HepG2 (cell line): ENCODE measurements around the gene GNRH2. TPM values are rescaled to one million over a fixed set of nuclear protein-coding genes. Genes with fewer than 3 reads are reported as not detected.

Source experiments
- CHD4 ChIP-seq: fragments of 200-600 bp; sonication (generic); IDR thresholded peaks from 2 replicates; pipeline ENCODE4 v1.7.0; 2017; ENCODE audit warnings: mild to moderate bottlenecking, low read length, borderline replicate concordance
- EED ChIP-seq: sonication (generic); formaldehyde crosslinking; IDR thresholded peaks from 2 replicates; pipeline ENCODE4 v1.5.0; 2020; ENCODE audit warnings: mild to moderate bottlenecking, missing genetic modification reagents
- FOXP1 ChIP-seq, 2 experiments: fragments of 450-650 bp in 1 of 2; IDR thresholded peaks; 2 replicates each; pipeline ENCODE4 v1.6.1; 2017 to 2018; ENCODE audit warnings: antibody characterized with exemption in 1 of 2
- FUBP1 ChIP-seq: sonication (generic); formaldehyde crosslinking; IDR thresholded peaks from 2 replicates; pipeline ENCODE4 v1.5.1; 2020; ENCODE audit warnings: missing genetic modification reagents, mild to moderate bottlenecking, borderline replicate concordance
- GATAD1 ChIP-seq: IDR thresholded peaks from 2 replicates; pipeline ENCODE4 v1.6.1; 2016; ENCODE audit warnings: missing genetic modification reagents, missing compliant biosample characterization
- GTF2F1 ChIP-seq: fragments of 150-350 bp; IDR thresholded peaks from 2 replicates; pipeline ENCODE4 v1.6.1; 2014; ENCODE audit warnings: low read length
- HDAC1 ChIP-seq: sonication (generic); formaldehyde crosslinking; IDR thresholded peaks from 2 replicates; pipeline ENCODE4 v1.5.1; 2020; ENCODE audit warnings: mild to moderate bottlenecking, missing genetic modification reagents
- ISX ChIP-seq: sonication (generic); formaldehyde crosslinking; conservative IDR thresholded peaks from 2 replicates; pipeline ENCODE4 v1.5.0; 2020; ENCODE audit warnings: missing genetic modification reagents
- KDM5A ChIP-seq: fragments of 200-600 bp; sonication (generic); IDR thresholded peaks from 2 replicates; pipeline ENCODE4 v1.7.0; 2018; ENCODE audit warnings: antibody characterized with exemption, mild to moderate bottlenecking, low read length, borderline replicate concordance
- RORA ChIP-seq: sonication (generic); formaldehyde crosslinking; IDR thresholded peaks from 2 replicates; pipeline ENCODE4 v1.5.0; 2020; ENCODE audit warnings: mild to moderate bottlenecking, missing genetic modification reagents, moderate library complexity
- SP5 ChIP-seq: IDR thresholded peaks from 2 replicates; pipeline ENCODE4 v1.6.1; 2016; ENCODE audit warnings: low read depth, borderline replicate concordance
- TEAD3 ChIP-seq: optimal IDR thresholded peaks from 2 replicates; pipeline ENCODE3; 2016; ENCODE audit warnings: borderline replicate concordance
- ZBTB37 ChIP-seq: sonication (generic); formaldehyde crosslinking; IDR thresholded peaks from 2 replicates; pipeline ENCODE4 v1.4.0; 2020; ENCODE audit warnings: mild to moderate bottlenecking, missing genetic modification reagents
- ZBTB7B ChIP-seq: sonication (generic); formaldehyde crosslinking; IDR thresholded peaks from 2 replicates; pipeline ENCODE4 v1.4.0; 2020; ENCODE audit warnings: missing genetic modification reagents
- ZNF180 ChIP-seq: sonication (generic); formaldehyde crosslinking; IDR thresholded peaks from 2 replicates; pipeline ENCODE4 v1.4.0; 2020; ENCODE audit warnings: low read depth, missing genetic modification reagents, borderline replicate concordance
- ZNF20 ChIP-seq: sonication (generic); formaldehyde crosslinking; IDR thresholded peaks from 2 replicates; pipeline ENCODE4 v1.4.0; 2020; ENCODE audit warnings: mild to moderate bottlenecking, moderate library complexity, missing genetic modification reagents
- ZNF234 ChIP-seq: sonication (generic); formaldehyde crosslinking; conservative IDR thresholded peaks from 2 replicates; pipeline ENCODE4 v1.5.1; 2020; ENCODE audit warnings: mild to moderate bottlenecking, missing genetic modification reagents
- ZNF253 ChIP-seq: sonication (generic); formaldehyde crosslinking; IDR thresholded peaks from 2 replicates; pipeline ENCODE4 v1.8.0; 2022; ENCODE audit warnings: mild to moderate bottlenecking, missing genetic modification reagents, borderline replicate concordance
- ZSCAN9 ChIP-seq: IDR thresholded peaks from 2 replicates; pipeline ENCODE4 v1.6.1; 2016; ENCODE audit warnings: borderline replicate concordance
- polyA plus RNA-seq, 8 experiments: library from polyadenylated mRNA; depleted of rRNA in 3 of 8; stranded (reverse) in 7 of 8; unstranded in 1 of 8; fragments of >200 nt; fragmentation: Illumina TruSeq in 4 of 8; extraction: Trizol in 4 of 8; gene quantifications; 2 replicates each; pipeline versions ENCODE4 v1.2.1 to v1.2.3, GENCODE V29; 2011 to 2016; ENCODE audit warnings: low read depth in 4 of 8, missing spikeins in 1 of 8, mixed read lengths in 1 of 8; ENCODE audit not compliant: insufficient read depth in 1 of 8
- total RNA-seq, 5 experiments: library from RNA; depleted of rRNA; stranded (reverse); fragments of >200 nt; fragmentation: Illumina TruSeq; extraction: Trizol; gene quantifications; 2 replicates each; pipeline ENCODE4 v1.2.3, GENCODE V29; 2016; ENCODE audit warnings: low read depth in 1 of 5
- TF ChIP-seq, protein P1 (sequence below): sonication (generic); formaldehyde crosslinking; IDR thresholded peaks from 2 replicates; pipeline ENCODE4 v1.4.0; 2020; ENCODE audit warnings: mild to moderate bottlenecking, missing genetic modification reagents, borderline replicate concordance

Gene GNRH2
- total and polyA plus RNA-seq, 2 of the 13 experiments (the other 11 are each of a cell fraction or from before 2014, with no cell fraction given) = 0.28 TPM; not detected in 1

- TF ChIP-seq ZNF20 (no peak), SP5 (CRISPR knock-in tag) (peak; percentile 63; the same call in 1 of the 2 replicates), EED (peak; percentile 96), CHD4 (no peak), KDM5A (peak; percentile 72), HDAC1 (CRISPR knock-in tag) (peak; percentile 90), RORA (CRISPR knock-in tag) (no peak), GATAD1 (CRISPR knock-in tag) (peak; percentile 86), TEAD3 (CRISPR knock-in tag) (peak; percentile 57), FOXP1 (IDR thresholded peaks at IDR 0.05) (no peak), FOXP1 (CRISPR knock-in tag; IDR thresholded peaks at IDR 0.05) (0 out of 2 replicates have a peak, but pooled peaks have one; percentile 13), ZNF234 (CRISPR knock-in tag) (peak; percentile 93), FUBP1 (peak; percentile 61; the same call in 1 of the 2 replicates), ZNF253 (CRISPR knock-in tag) (peak; percentile 28; the same call in 1 of the 2 replicates), ISX (CRISPR knock-in tag) (0 out of 2 replicates have a peak, but pooled peaks have one; percentile 26), ZSCAN9 (CRISPR knock-in tag) (peak; percentile 58; the same call in 1 of the 2 replicates), ZBTB37 (CRISPR knock-in tag) (no peak), ZNF180 (CRISPR knock-in tag) (no peak; the same call in 1 of the 2 replicates), ZBTB7B (peak; percentile 88), GTF2F1 (no peak)
- TF ChIP-seq, protein P1, sequence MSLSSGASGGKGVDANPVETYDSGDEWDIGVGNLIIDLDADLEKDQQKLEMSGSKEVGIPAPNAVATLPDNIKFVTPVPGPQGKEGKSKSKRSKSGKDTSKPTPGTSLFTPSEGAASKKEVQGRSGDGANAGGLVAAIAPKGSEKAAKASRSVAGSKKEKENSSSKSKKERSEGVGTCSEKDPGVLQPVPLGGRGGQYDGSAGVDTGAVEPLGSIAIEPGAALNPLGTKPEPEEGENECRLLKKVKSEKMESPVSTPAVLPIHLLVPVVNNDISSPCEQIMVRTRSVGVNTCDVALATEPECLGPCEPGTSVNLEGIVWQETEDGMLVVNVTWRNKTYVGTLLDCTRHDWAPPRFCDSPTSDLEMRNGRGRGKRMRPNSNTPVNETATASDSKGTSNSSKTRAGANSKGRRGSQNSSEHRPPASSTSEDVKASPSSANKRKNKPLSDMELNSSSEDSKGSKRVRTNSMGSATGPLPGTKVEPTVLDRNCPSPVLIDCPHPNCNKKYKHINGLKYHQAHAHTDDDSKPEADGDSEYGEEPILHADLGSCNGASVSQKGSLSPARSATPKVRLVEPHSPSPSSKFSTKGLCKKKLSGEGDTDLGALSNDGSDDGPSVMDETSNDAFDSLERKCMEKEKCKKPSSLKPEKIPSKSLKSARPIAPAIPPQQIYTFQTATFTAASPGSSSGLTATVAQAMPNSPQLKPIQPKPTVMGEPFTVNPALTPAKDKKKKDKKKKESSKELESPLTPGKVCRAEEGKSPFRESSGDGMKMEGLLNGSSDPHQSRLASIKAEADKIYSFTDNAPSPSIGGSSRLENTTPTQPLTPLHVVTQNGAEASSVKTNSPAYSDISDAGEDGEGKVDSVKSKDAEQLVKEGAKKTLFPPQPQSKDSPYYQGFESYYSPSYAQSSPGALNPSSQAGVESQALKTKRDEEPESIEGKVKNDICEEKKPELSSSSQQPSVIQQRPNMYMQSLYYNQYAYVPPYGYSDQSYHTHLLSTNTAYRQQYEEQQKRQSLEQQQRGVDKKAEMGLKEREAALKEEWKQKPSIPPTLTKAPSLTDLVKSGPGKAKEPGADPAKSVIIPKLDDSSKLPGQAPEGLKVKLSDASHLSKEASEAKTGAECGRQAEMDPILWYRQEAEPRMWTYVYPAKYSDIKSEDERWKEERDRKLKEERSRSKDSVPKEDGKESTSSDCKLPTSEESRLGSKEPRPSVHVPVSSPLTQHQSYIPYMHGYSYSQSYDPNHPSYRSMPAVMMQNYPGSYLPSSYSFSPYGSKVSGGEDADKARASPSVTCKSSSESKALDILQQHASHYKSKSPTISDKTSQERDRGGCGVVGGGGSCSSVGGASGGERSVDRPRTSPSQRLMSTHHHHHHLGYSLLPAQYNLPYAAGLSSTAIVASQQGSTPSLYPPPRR (CRISPR knock-in tag) = peak; percentile 71; the same call in 1 of the 2 replicates
Observed at GRCh38 chr20:3045816-3046676, 2.6 kb downstream of the GNRH2 start, which contains the start of gene MRPS26 (continued).
